ENCODE results near the gene PHLDB2. TPM values are rescaled to one million over a fixed set of nuclear protein-coding genes. Genes with fewer than 3 reads are reported as not detected.

PHLDB2 gene
- total and polyA plus RNA-seq, 10 of the 15 experiments (the other 5 are each of a cell fraction or from before 2014, with no cell fraction given): 0.03 to 0.67 (median 0.40) TPM

DNA sequence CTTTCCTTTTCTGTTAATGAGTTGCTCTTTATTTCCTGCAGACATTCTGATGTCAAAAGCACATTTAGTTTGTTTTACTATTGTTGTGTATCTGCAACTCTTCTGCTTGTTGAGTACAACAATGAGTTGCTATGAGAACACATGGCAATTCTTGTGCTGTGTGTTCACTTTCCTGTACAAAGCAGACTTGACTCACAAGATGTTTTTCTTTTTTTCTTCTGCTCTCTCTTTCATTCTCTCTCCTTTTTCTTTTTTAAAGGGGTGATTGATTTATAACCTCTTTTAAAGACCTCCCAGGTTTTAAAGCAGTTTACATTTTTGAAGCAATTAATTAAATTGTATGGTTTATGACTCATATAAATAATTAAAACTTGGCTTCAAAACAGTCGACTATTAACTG lies 88.2 kb downstream of the PHLDB2 start:
- Histone ChIP-seq H3K4me1 (ENCODE audit: control insufficient read depth, insufficient read depth, low read length) (no peaks in the 10 kb centered on the region), H3K27ac (ENCODE audit: control insufficient read depth, insufficient read depth) (no peak overlapping the region), H3K9me3 (replicated peaks; ENCODE audit: control insufficient read depth, insufficient read depth, low read length) (no peaks in the 10 kb centered on the region), H2AFZ (ENCODE audit: control insufficient read depth, low read depth, low read length) (no peak overlapping the region), H3K27me3 (replicated peaks in 1 of 2; ENCODE audit: control insufficient read depth in 2 of 2, insufficient read depth in 2 of 2, low read length in 1 of 2) (peaks cover 2 to 4% of the 10 kb centered on the region in 2 experiments), H4K20me1 (ENCODE audit: control insufficient read depth, insufficient read depth) (no peaks in the 10 kb centered on the region), H3K79me2 (ENCODE audit: control insufficient read depth, insufficient read depth, low read length) (no peaks in the 10 kb centered on the region), H3K4me3 (no peak overlapping the region), H3K4me2 (ENCODE audit: control insufficient read depth, insufficient read depth) (no peak overlapping the region), H3K9ac (ENCODE audit: control insufficient read depth, insufficient read depth, low read length) (no peak overlapping the region), H3K36me3 (ENCODE audit: control insufficient read depth in 2 of 2, insufficient read depth in 2 of 2, low read length in 1 of 2) (no peaks in the 10 kb centered on the region)
- CTCF ChIA-PET: no interaction called here
- no peak for FAIRE-seq
- no peak for ATAC-seq
- RAD21 ChIA-PET (ENCODE audit: unreplicated experiment): no interaction called here
- DNase-seq (ENCODE audit: low read depth, low spot score): no peak
- whole genome bisulfite sequencing (ENCODE audit: insufficient coverage, insufficient replicate concordance, low lambda C conversion rate, missing lambda C conversion rate): 0% methylated on average over 1 of the region's 1 CpG
- intact Hi-C loops (cut with micrococcal nuclease; ENCODE audit: unreplicated experiment) (no loop called here), in situ Hi-C loops (cut with MboI) (no loop called here)
- POLR2A ChIA-PET: no interaction called here
- BruUV-seq (replicated peaks): no TSS peak
- TF ChIP-seq ZNF384 (IDR thresholded peaks at IDR 0.05; ENCODE audit: borderline replicate concordance, low read depth, low read length) (no peak), SUZ12 (IDR thresholded peaks at IDR 0.05; ENCODE audit: unreplicated experiment) (no peak)
- SMC1A ChIA-PET (ENCODE audit: uncharacterized antibody, unreplicated experiment): interaction anchor here (0.8 to 1.9 kb wide), 4 partner anchors 10 to 254 kb away, joined by 3 to 8 read pairs (median 3); no protein-coding TSS in a partner anchor

DNA sequence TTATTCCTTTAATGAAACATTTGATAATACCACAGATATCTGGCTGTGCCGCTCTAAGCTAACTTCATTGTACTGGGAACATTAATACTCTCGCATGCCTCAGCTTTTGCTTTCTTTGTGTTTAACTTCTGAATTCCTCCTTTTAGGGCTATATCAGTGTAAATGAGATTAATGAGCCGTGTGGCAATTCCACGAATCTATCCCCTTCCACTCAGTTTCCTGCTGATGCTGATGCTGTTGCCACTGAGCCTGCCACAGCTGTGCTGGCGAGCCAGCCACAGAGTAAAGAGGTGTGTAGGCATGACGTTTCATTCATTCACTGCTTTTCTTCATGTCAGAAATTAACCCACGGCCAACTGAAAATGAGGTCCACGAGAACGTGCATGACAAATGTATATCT lies 89.7 kb downstream of the PHLDB2 start:
- no TSS peak for BruUV-seq (replicated peaks)
- H4K20me1 ChIP-seq (ENCODE audit: control insufficient read depth, insufficient read depth): no peaks in the 10 kb centered on the region
- no peak overlapping the region for H3K4me3 ChIP-seq
- no peak overlapping the region for H3K4me2 ChIP-seq (ENCODE audit: control insufficient read depth, insufficient read depth)
- TF ChIP-seq HDAC2 (IDR thresholded peaks at IDR 0.05): no peak
- TF ChIP-seq, protein P1, sequence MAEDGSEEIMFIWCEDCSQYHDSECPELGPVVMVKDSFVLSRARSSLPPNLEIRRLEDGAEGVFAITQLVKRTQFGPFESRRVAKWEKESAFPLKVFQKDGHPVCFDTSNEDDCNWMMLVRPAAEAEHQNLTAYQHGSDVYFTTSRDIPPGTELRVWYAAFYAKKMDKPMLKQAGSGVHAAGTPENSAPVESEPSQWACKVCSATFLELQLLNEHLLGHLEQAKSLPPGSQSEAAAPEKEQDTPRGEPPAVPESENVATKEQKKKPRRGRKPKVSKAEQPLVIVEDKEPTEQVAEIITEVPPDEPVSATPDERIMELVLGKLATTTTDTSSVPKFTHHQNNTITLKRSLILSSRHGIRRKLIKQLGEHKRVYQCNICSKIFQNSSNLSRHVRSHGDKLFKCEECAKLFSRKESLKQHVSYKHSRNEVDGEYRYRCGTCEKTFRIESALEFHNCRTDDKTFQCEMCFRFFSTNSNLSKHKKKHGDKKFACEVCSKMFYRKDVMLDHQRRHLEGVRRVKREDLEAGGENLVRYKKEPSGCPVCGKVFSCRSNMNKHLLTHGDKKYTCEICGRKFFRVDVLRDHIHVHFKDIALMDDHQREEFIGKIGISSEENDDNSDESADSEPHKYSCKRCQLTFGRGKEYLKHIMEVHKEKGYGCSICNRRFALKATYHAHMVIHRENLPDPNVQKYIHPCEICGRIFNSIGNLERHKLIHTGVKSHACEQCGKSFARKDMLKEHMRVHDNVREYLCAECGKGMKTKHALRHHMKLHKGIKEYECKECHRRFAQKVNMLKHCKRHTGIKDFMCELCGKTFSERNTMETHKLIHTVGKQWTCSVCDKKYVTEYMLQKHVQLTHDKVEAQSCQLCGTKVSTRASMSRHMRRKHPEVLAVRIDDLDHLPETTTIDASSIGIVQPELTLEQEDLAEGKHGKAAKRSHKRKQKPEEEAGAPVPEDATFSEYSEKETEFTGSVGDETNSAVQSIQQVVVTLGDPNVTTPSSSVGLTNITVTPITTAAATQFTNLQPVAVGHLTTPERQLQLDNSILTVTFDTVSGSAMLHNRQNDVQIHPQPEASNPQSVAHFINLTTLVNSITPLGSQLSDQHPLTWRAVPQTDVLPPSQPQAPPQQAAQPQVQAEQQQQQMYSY (CRISPR knock-in tag; IDR thresholded peaks at IDR 0.05): no peak
- TF ChIP-seq, protein P2, sequence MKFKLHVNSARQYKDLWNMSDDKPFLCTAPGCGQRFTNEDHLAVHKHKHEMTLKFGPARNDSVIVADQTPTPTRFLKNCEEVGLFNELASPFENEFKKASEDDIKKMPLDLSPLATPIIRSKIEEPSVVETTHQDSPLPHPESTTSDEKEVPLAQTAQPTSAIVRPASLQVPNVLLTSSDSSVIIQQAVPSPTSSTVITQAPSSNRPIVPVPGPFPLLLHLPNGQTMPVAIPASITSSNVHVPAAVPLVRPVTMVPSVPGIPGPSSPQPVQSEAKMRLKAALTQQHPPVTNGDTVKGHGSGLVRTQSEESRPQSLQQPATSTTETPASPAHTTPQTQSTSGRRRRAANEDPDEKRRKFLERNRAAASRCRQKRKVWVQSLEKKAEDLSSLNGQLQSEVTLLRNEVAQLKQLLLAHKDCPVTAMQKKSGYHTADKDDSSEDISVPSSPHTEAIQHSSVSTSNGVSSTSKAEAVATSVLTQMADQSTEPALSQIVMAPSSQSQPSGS (IDR thresholded peaks at IDR 0.05; ENCODE audit: low read length): no peak
- TF ChIP-seq JUNB (IDR thresholded peaks at IDR 0.05): no peak
- no peak for TF ChIP-seq RB1 (IDR thresholded peaks at IDR 0.05; ENCODE audit: borderline replicate concordance)
- TF ChIP-seq, protein P3, sequence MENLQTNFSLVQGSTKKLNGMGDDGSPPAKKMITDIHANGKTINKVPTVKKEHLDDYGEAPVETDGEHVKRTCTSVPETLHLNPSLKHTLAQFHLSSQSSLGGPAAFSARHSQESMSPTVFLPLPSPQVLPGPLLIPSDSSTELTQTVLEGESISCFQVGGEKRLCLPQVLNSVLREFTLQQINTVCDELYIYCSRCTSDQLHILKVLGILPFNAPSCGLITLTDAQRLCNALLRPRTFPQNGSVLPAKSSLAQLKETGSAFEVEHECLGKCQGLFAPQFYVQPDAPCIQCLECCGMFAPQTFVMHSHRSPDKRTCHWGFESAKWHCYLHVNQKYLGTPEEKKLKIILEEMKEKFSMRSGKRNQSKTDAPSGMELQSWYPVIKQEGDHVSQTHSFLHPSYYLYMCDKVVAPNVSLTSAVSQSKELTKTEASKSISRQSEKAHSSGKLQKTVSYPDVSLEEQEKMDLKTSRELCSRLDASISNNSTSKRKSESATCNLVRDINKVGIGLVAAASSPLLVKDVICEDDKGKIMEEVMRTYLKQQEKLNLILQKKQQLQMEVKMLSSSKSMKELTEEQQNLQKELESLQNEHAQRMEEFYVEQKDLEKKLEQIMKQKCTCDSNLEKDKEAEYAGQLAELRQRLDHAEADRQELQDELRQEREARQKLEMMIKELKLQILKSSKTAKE (IDR thresholded peaks at IDR 0.05; ENCODE audit: low read depth, poor library complexity, severe bottlenecking): no peak
- TF ChIP-seq ETV6 (conservative IDR thresholded peaks at IDR 0.05 in 1 of 2, IDR thresholded peaks at IDR 0.05 in 1 of 2; ENCODE audit: borderline replicate concordance in 1 of 2, low read depth in 1 of 2): no peak
- ChIA-PET POLR2A (no interaction called here), SMC1A (ENCODE audit: uncharacterized antibody, unreplicated experiment) (interaction anchor here (1.9 kb wide), 1 partner anchor 8 kb away, joined by 8 read pairs; no protein-coding TSS in a partner anchor), RAD21 (ENCODE audit: unreplicated experiment) (no interaction called here), CTCF (no interaction called here)
- no peak overlapping the region for H2AFZ ChIP-seq (ENCODE audit: control insufficient read depth, low read depth, low read length)
- H3K36me3 ChIP-seq (ENCODE audit: control insufficient read depth in 2 of 2, insufficient read depth in 2 of 2, low read length in 1 of 2): no peaks in the 10 kb centered on the region
- H3K79me2 ChIP-seq (ENCODE audit: control insufficient read depth, insufficient read depth, low read length): no peaks in the 10 kb centered on the region
- ATAC-seq: no peak
- DNase-seq (ENCODE audit: low read depth, low spot score): no peak
- no peaks in the 10 kb centered on the region for H3K9me3 ChIP-seq (replicated peaks; ENCODE audit: control insufficient read depth, insufficient read depth, low read length)
- H3K9ac ChIP-seq (ENCODE audit: control insufficient read depth, insufficient read depth, low read length): no peak overlapping the region
- no peak overlapping the region for H3K27ac ChIP-seq (ENCODE audit: control insufficient read depth, insufficient read depth)
- FAIRE-seq: no peak
- H3K27me3 ChIP-seq (replicated peaks in 1 of 2; ENCODE audit: control insufficient read depth in 2 of 2, insufficient read depth in 2 of 2, low read length in 1 of 2): peaks cover 2 to 4% of the 10 kb centered on the region in 2 experiments
- no peaks in the 10 kb centered on the region for H3K4me1 ChIP-seq (ENCODE audit: control insufficient read depth, insufficient read depth, low read length)
- WGBS (ENCODE audit: insufficient coverage, insufficient replicate concordance, low lambda C conversion rate, missing lambda C conversion rate): 39% methylated on average over 9 of the region's 9 CpGs
- intact Hi-C loops (cut with micrococcal nuclease; ENCODE audit: unreplicated experiment): no loop called here
- in situ Hi-C loops (cut with MboI): no loop called here
